Naive thymus-derived CD4-positive, alpha-beta T cell (primary cell): ENCODE results near the gene MYO9A. TPM values are rescaled to one million over a fixed set of nuclear protein-coding genes. Genes with fewer than 3 reads are reported as not detected.

ENCODE experiments used
- polyA plus RNA-seq, 2 donors: library from polyadenylated mRNA; unstranded; fragments of 300-500 nt; fragmentation: Illumina TruSeq; gene quantifications; one replicate each; pipeline ENCODE4 v1.2.3, GENCODE V29; 2021
- total RNA-seq, 6 experiments: library from RNA in 5 of 6; stranded (reverse) in 5 of 6; gene quantifications; 1 replicate in 5 of 6; 2 replicates in 1 of 6; pipeline ENCODE4 v1.2.3 and lab custom pipeline; 2021 to 2026

The MYO9A gene
- total and polyA plus RNA-seq, 7 experiments from 2014 or later: 8.4 to 53.3 (median 29.0) TPM

Other genes with a start within 250 kb of the MYO9A start
- gene SENP8, start 253 bp upstream of the MYO9A start, total RNA-seq: 1 to 10 TPM in 3 of 5 experiments, under 1 TPM in 2; 0.34 to 1.6 (median 1.4) TPM
- gene SENP8, start 253 bp upstream of the MYO9A start, polyA plus RNA-seq: 1 to 10 TPM; 1.2 TPM
- gene GRAMD2A, start 79.6 kb upstream of the MYO9A start, total RNA-seq: not detected
- gene GRAMD2A, start 79.6 kb upstream of the MYO9A start, polyA plus RNA-seq: not detected
- 1,000 to 10,000 TPM in 1 of 5 experiments, 100 to 1,000 TPM in 4; 237 to 1,627 (median 329) TPM for gene PKM, start 113.0 kb upstream of the MYO9A start, total RNA-seq
- 100 to 1,000 TPM; 422 to 485 TPM for gene PKM, start 113.0 kb upstream of the MYO9A start, polyA plus RNA-seq
- 100 to 1,000 TPM in 4 of 5 experiments, 10 to 100 TPM in 1; 75.8 to 129 (median 127) TPM for gene PARP6, start 154.4 kb upstream of the MYO9A start, total RNA-seq
- gene PARP6, start 154.4 kb upstream of the MYO9A start, polyA plus RNA-seq: 10 to 100 TPM; 19.7 to 41.6 TPM
- gene CELF6, start 202.0 kb upstream of the MYO9A start, total RNA-seq: 1 to 10 TPM; 1.2 to 5.7 (median 3.8) TPM
- under 1 TPM; 0.10 to 0.59 TPM for gene CELF6, start 202.0 kb upstream of the MYO9A start, polyA plus RNA-seq